H1 (cell line): ENCODE measurements around the gene GALNT9. TPM values are rescaled to one million over a fixed set of nuclear protein-coding genes. Genes with fewer than 3 reads are reported as not detected.

ENCODE experiments used
- ASH2L ChIP-seq: fragments of 200-600, 300-600 bp; sonication (generic); IDR thresholded peaks from one replicate; pipeline ENCODE4 v1.7.1; 2017; ENCODE audit warnings: low read length
- EGR1 ChIP-seq: IDR thresholded peaks from 2 replicates; pipeline ENCODE4 v1.6.1; 2011; ENCODE audit warnings: low read depth, low read length, borderline replicate concordance
- KDM4A ChIP-seq: IDR thresholded peaks from one replicate; pipeline ENCODE4 v1.7.1; 2012; ENCODE audit warnings: low read depth, mild to moderate bottlenecking, moderate library complexity, low read length, inconsistent platforms; ENCODE audit not compliant: severe bottlenecking
- POLR2A ChIP-seq, 2 experiments: IDR thresholded peaks; 1 replicate in 1 of 2; 2 replicates in 1 of 2; pipeline ENCODE4 v1.6.1; 2011; ENCODE audit warnings: low read depth in 2 of 2, low read length in 2 of 2, mild to moderate bottlenecking in 2 of 2; ENCODE audit errors: control extremely low read depth in 1 of 2
- SP4 ChIP-seq: IDR thresholded peaks from 2 replicates; pipeline ENCODE4 v1.6.1; 2012; ENCODE audit warnings: low read length, inconsistent platforms
- polyA plus RNA-seq, 7 experiments: library from polyadenylated mRNA; depleted of rRNA in 3 of 7; stranded (reverse) in 5 of 7; unstranded in 2 of 7; fragments of >200 nt in 5 of 7; fragments of 200-250 nt in 2 of 7; gene quantifications; 1 replicate in 5 of 7; 2 replicates in 1 of 7; 4 replicates in 1 of 7; pipeline versions ENCODE4 v1.2.1 to v1.2.3, GENCODE V29; 2011 to 2013; ENCODE audit warnings: missing spikeins in 2 of 7, mixed read lengths in 2 of 7
- total RNA-seq: library from RNA; stranded (reverse); fragmentation: NEBNext Ultra II Directional; extraction: Animal tissue kit (Norgen Biotek cat#: 25700); gene quantifications from 2 replicates; pipeline ENCODE4 v1.2.1, GENCODE V29; 2021

The GALNT9 gene
- total and polyA plus RNA-seq, 2 of the 8 experiments (the other 6 are each of a cell fraction or from before 2014, with no cell fraction given), result 2.0 to 3.6 TPM

- TF ChIP-seq POLR2A (IDR thresholded peaks at IDR 0.05; ENCODE audit: control extremely low read depth in 1 of 2, low read depth in 2 of 2, low read length in 2 of 2), result no peak
- TF ChIP-seq EGR1, result no peak
- TF ChIP-seq ASH2L, result no peak
- no peak for TF ChIP-seq SP4
- no peak for TF ChIP-seq KDM4A
- TF ChIP-seq, all 59 proteins: peak for 0
These were observed 50.1 kb downstream of the GALNT9 start (continued) for GRCh38 chr12:132279184-132279889.
